Liver (tissue), 9 donors: ENCODE measurements around the gene HEPACAM. TPM values are rescaled to one million over a fixed set of nuclear protein-coding genes. Genes with fewer than 3 reads are reported as not detected.

ENCODE experiments used
- DNase-seq: peaks from one replicate; pipeline ENCODE4 v3.0.0-alpha.2; 2017; ENCODE audit warnings: low spot score
- H3K27ac ChIP-seq, 2 donors: one replicate each; pipeline ENCODE4 v1.7.0; 2013; ENCODE audit warnings: inconsistent platforms in 2 of 2, low read length in 2 of 2, control low read depth in 1 of 2, low read depth in 1 of 2, mild to moderate bottlenecking in 1 of 2
- H3K27me3 ChIP-seq, 4 donors: one replicate each; pipeline versions ENCODE4 v1.6.1 to v1.7.0; 2013; ENCODE audit warnings: low read length in 3 of 4, inconsistent platforms in 1 of 4, mild to moderate bottlenecking in 1 of 4, moderate library complexity in 1 of 4; ENCODE audit not compliant: control insufficient read depth in 4 of 4, insufficient read depth in 4 of 4
- H3K36me3 ChIP-seq, 4 donors: one replicate each; pipeline versions ENCODE4 v1.6.1 to v1.7.0; 2013; ENCODE audit warnings: low read length in 3 of 4, mild to moderate bottlenecking in 3 of 4, low read depth in 1 of 4, moderate library complexity in 1 of 4; ENCODE audit not compliant: control insufficient read depth in 4 of 4, insufficient read depth in 3 of 4
- H3K4me1 ChIP-seq, 4 donors: one replicate each; pipeline versions ENCODE4 v1.6.1 to v1.7.0; 2013; ENCODE audit warnings: low read length in 3 of 4, mild to moderate bottlenecking in 3 of 4, moderate library complexity in 1 of 4; ENCODE audit not compliant: control insufficient read depth in 4 of 4, insufficient read depth in 4 of 4
- H3K4me3 ChIP-seq, 3 donors: one replicate each; pipeline versions ENCODE4 v1.6.1 to v1.7.0; 2013; ENCODE audit warnings: low read length in 3 of 3, control low read depth in 1 of 3, low read depth in 1 of 3, mild to moderate bottlenecking in 1 of 3
- H3K9ac ChIP-seq, 2 donors: one replicate each; pipeline ENCODE4 v1.7.0; 2013; ENCODE audit warnings: low read length in 2 of 2, mild to moderate bottlenecking in 2 of 2, moderate library complexity in 2 of 2, control low read depth in 1 of 2, low read depth in 1 of 2
- H3K9me3 ChIP-seq, 4 donors: one replicate each; pipeline versions ENCODE4 v1.6.1 to v1.7.0; 2013; ENCODE audit warnings: low read length in 3 of 4; ENCODE audit not compliant: control insufficient read depth in 4 of 4
- CTCF ChIP-seq: fragments of 150-350 bp; IDR thresholded peaks from 2 replicates; pipeline ENCODE4 v1.5.1; 2017; ENCODE audit warnings: improper control_type of control experiment, low read depth, low read length; ENCODE audit not compliant: missing input control
- EGR1 ChIP-seq, 2 donors: IDR thresholded peaks; 2 replicates each; pipeline ENCODE4 v1.6.1; 2016 to 2018; ENCODE audit warnings: antibody characterized with exemption in 2 of 2, low read depth in 2 of 2
- FOXA1 ChIP-seq: IDR thresholded peaks from 2 replicates; pipeline ENCODE4 v1.6.1; 2016; ENCODE audit warnings: antibody characterized with exemption
- FOXA2 ChIP-seq: IDR thresholded peaks from 2 replicates; pipeline ENCODE4 v1.6.1; 2016; ENCODE audit warnings: antibody characterized with exemption
- GABPA ChIP-seq, 2 donors: IDR thresholded peaks in 1 of 2; conservative IDR thresholded peaks in 1 of 2; 2 replicates each; pipeline ENCODE4 v1.6.1; 2016; ENCODE audit warnings: antibody characterized with exemption in 2 of 2, mild to moderate bottlenecking in 1 of 2, moderate library complexity in 1 of 2
- HNF4A ChIP-seq, 2 donors: conservative IDR thresholded peaks; 2 replicates each; pipeline ENCODE4 v1.6.1; 2016; ENCODE audit warnings: antibody characterized with exemption in 2 of 2, mild to moderate bottlenecking in 2 of 2
- JUND ChIP-seq, 2 donors: IDR thresholded peaks; 2 replicates each; pipeline ENCODE4 v1.6.1; 2016; ENCODE audit warnings: antibody characterized with exemption in 2 of 2
- NR2F2 ChIP-seq: IDR thresholded peaks from 2 replicates; pipeline ENCODE4 v1.6.1; 2016; ENCODE audit warnings: antibody characterized with exemption
- RAD21 ChIP-seq, 2 donors: IDR thresholded peaks; 2 replicates each; pipeline ENCODE4 v1.6.1; 2016; ENCODE audit warnings: antibody characterized with exemption in 2 of 2, mild to moderate bottlenecking in 2 of 2
- RXRA ChIP-seq, 2 donors: IDR thresholded peaks; 2 replicates each; pipeline ENCODE4 v1.6.1; 2017 to 2018; ENCODE audit warnings: antibody characterized with exemption in 2 of 2, mild to moderate bottlenecking in 1 of 2
- SP1 ChIP-seq: IDR thresholded peaks from 2 replicates; pipeline ENCODE4 v1.6.1; 2018; ENCODE audit warnings: antibody characterized with exemption, mild to moderate bottlenecking
- TAF1 ChIP-seq: conservative IDR thresholded peaks from 2 replicates; pipeline ENCODE4 v1.6.1; 2016; ENCODE audit warnings: antibody characterized with exemption, mild to moderate bottlenecking
- YY1 ChIP-seq: IDR thresholded peaks from 2 replicates; pipeline ENCODE4 v1.6.1; 2016; ENCODE audit warnings: antibody characterized with exemption, mild to moderate bottlenecking
- ZBTB33 ChIP-seq: IDR thresholded peaks from 2 replicates; pipeline ENCODE4 v1.6.1; 2016; ENCODE audit warnings: antibody characterized with exemption
- WGBS: extraction: QIAGEN DNeasy Blood & Tissue Kit; methylation state at CpG from one replicate; pipeline ENCODE4 v1.1.7; 2013; 5-methylcytosine and 5-hydroxymethylcytosine counted together
- polyA plus RNA-seq, 2 donors: library from polyadenylated mRNA; stranded (reverse) in 1 of 2; unstranded in 1 of 2; fragments of 200-250 nt in 1 of 2; fragments of >200 nt in 1 of 2; fragmentation: Nextera tagmentation in 1 of 2; extraction: Ambion mirVana in 1 of 2; gene quantifications; one replicate each; pipeline versions ENCODE4 v1.2.1 to v1.2.3, GENCODE V29; 2013 to 2015
- total RNA-seq, 2 donors: library from RNA; depleted of rRNA; stranded (reverse); fragments of >200 nt; gene quantifications; one replicate each; pipeline ENCODE4 v1.2.3, GENCODE V29; 2014
- TF ChIP-seq, protein P1 (sequence below): IDR thresholded peaks from 2 replicates; pipeline ENCODE4 v1.6.1; 2016; ENCODE audit warnings: antibody characterized with exemption
- donor health status: healthy.
- donor health status: healthy.
- donor health status: healthy.
- donor health status: healthy.
- donor health status: healthy.

The HEPACAM gene
- total RNA-seq (1 to 10 TPM in 1 of 2 donors, not detected in 1; 3.3 TPM), polyA plus RNA-seq (1 to 10 TPM in 1 of 2 donors, under 1 TPM in 1; 0.79 to 7.1 TPM)

DNA sequence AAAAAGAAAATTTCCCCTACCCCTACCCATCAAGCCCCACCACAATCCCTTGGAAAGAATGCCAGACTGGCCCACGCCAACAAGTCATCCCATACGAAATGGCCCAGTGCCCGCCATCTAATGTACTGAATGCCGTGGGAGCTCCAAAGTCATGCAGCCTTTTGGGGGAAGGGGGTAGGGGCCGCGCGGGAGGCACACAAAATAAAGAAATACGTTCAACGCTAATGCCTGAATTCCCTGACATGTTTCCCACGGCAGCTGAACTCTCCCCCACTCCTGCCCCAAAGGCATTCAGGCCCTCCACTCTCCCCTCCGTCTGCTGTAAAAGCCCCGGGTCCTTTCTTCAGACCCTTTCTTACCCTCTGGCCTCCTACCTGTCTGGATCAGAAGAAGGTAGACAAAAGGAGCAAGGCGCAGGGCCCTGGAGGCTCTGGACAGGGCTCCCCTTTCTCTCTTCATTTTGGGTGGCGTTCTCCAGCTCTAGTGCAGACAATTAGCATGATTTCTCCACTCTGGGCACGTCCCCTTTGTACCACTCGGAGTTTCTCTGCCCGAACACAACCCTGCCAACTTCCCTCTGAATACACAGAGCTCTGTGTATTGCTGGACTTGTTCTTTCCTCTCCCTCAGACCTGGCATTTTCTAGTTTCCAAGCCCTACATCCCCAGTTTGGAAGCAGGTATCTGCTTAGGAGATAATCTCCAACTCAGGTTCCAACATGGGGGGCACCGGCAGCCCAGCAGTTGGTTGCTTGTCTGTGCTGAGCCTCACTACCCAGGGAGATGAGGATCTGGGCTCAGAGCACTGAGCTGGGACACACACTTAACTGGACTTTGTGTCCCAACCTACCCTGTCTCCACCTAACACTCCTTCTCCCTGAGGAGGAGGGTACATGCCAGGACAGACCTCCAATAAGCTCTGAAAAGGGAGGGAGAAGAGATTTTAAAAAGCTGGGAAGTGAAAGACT lies at the start of gene HEPACAM:
Gene HEPACAM (minus strand): TSS at position 500 of the 967 bp plus-strand sequence. CDS start 41 bp downstream, at position 459.
- peak within 1 kb of the TSS in 1 of 3 donors; percentile 30 for H3K4me3 ChIP-seq
- TF ChIP-seq SP1, result peak; percentile 29
- TF ChIP-seq HNF4A (conservative IDR thresholded peaks at IDR 0.05), result peak; percentile 33 to 39
- TF ChIP-seq RXRA (IDR thresholded peaks at IDR 0.05), result no peak
- H3K27me3 ChIP-seq, result no peaks in the 10 kb centered on the region
- H3K4me1 ChIP-seq, result peaks cover 5 to 26% (median 13%) of the 10 kb centered on the region in 4 donors
- H3K36me3 ChIP-seq, result no peaks in the 10 kb centered on the region
- 79% methylated on average over 18 of the region's 18 CpGs for WGBS
- no peak within 1 kb of the TSS for H3K9ac ChIP-seq
- peak within 1 kb of the TSS; percentile 16 to 61 for H3K27ac ChIP-seq
- no peaks in the 10 kb centered on the region for H3K9me3 ChIP-seq
- DNase-seq, result no peak

DNA sequence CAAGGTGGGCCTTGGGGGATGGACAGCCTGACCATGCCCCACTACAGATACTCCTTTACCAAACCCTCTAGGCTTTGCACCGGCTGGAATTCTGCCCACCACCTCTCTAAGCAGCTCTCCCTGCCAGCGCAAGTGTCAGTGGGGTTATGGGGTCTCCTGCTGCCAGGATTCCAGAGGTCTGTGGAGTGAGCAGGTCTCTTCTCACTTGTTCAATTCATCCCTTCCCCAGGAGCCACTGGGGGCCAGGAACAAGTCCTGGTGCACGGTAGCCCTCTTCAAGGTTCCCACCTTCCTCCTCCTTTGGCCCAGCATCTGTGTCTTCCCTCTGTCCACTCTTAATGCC lies 48.6 kb upstream of the HEPACAM start:
- WGBS, result 95% methylated on average over 3 of the region's 3 CpGs
- TF ChIP-seq ZBTB33 (no peak), EGR1 (IDR thresholded peaks at IDR 0.05; ENCODE audit: low read depth in 2 of 2) (no peak), FOXA1 (no peak), RAD21 (IDR thresholded peaks at IDR 0.05) (no peak), TAF1 (no peak), SP1 (no peak), FOXA2 (no peak), NR2F2 (no peak)
- TF ChIP-seq, protein P1, sequence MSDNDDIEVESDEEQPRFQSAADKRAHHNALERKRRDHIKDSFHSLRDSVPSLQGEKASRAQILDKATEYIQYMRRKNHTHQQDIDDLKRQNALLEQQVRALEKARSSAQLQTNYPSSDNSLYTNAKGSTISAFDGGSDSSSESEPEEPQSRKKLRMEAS, result no peak

GRCh38 chr11:124983674-124984511 lies 48.0 kb upstream of the HEPACAM start:
- Histone ChIP-seq H3K9me3 (peaks cover 0 to 4% (median 0%) of the 10 kb centered on the region in 4 donors), H3K9ac (no peak overlapping the region), H3K36me3 (peaks cover 0 to 1% (median 0%) of the 10 kb centered on the region in 4 donors), H3K4me3 (no peak overlapping the region), H3K27ac (no peak overlapping the region), H3K4me1 (no peaks in the 10 kb centered on the region), H3K27me3 (no peaks in the 10 kb centered on the region)
- no peak for DNase-seq
- no peak for TF ChIP-seq FOXA2
- no peak for TF ChIP-seq NR2F2
- no peak for TF ChIP-seq RXRA (IDR thresholded peaks at IDR 0.05)
- TF ChIP-seq RAD21 (IDR thresholded peaks at IDR 0.05), result no peak
- no peak for TF ChIP-seq YY1
- no peak for TF ChIP-seq JUND (IDR thresholded peaks at IDR 0.05)
- TF ChIP-seq GABPA (IDR thresholded peaks at IDR 0.05 in 1 of 2, conservative IDR thresholded peaks at IDR 0.05 in 1 of 2), result no peak
- TF ChIP-seq HNF4A (conservative IDR thresholded peaks at IDR 0.05), result no peak
- no peak for TF ChIP-seq CTCF
- TF ChIP-seq, protein P1, result no peak
- 94% methylated on average over 17 of the region's 17 CpGs for WGBS

More for the DNA sequence above, 48.6 kb upstream of the HEPACAM start:
- Histone ChIP-seq H3K9ac (no peak overlapping the region), H3K9me3 (peaks cover 0 to 4% (median 0%) of the 10 kb centered on the region in 4 donors), H3K4me3 (no peak overlapping the region), H3K27ac (no peak overlapping the region), H3K36me3 (peaks cover 0 to 1% (median 0%) of the 10 kb centered on the region in 4 donors), H3K27me3 (no peaks in the 10 kb centered on the region), H3K4me1 (no peaks in the 10 kb centered on the region)
- DNase-seq, result no peak
